ENCODE results near the gene COL4A1. TPM values are rescaled to one million over a fixed set of nuclear protein-coding genes. Genes with fewer than 3 reads are reported as not detected.

Gene COL4A1
- total and polyA plus RNA-seq, 11 donors = 52.6 to 428 (median 184) TPM

DNA sequence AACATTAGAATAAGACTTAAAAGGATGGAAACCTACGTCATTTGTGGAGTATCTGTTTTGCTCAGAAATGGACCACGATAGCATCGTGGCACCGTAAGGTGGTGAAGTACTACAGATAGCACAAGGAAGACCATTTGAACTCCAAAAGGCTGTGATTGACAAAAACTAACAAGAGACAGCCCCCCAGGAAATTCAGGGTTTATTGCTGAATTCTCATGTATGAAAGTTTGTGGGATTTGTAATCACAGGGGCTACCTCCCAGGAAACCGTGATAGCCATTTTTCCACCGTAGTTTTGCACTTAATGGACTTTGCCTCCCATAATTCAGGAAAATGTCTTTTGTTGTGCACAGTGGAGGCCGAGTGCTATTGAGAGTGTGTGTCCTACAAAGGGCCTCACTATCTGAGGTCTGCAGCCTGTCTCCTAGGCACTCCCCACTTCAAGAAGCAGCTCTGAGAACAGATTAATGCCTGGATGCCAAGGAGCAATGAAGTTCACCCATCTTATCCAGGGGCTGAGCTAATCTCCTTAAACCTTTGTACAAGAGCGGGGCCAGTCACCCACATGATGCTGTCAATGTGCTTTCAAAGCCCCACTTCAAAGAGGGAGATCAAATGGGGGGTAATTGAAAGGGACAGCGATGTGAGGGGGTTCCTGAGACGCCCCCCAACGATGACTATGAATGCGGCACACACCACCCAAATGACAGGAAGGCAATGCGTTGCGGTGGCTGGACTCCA is 182.6 kb downstream of the COL4A1 start:
- Histone ChIP-seq H3K4me1 (peaks cover 12 to 44% (median 29%) of the 10 kb centered on the region in 12 donors), H3K36me3 (no peaks in the 10 kb centered on the region), H3K9me3 (no peaks in the 10 kb centered on the region), H3K27me3 (peaks cover 0 to 4% (median 0%) of the 10 kb centered on the region in 9 donors), H3K4me3 (no peak overlapping the region), H3K27ac (no peak overlapping the region)
- intact Hi-C loops (cut with DNase I) = no loop called here
- TF ChIP-seq CTCF (IDR thresholded peaks at IDR 0.05) (no peak), POLR2A (IDR thresholded peaks at IDR 0.05) (no peak)
- ATAC-seq (no peak), DNase-seq (no peak)
- WGBS, 4 donors = 89 to 92% (median 91%) methylated on average over 14 of the region's 14 CpGs

GRCh38 chr13:110123041-110123809 is 183.7 kb downstream of the COL4A1 start:
- no peak for DNase-seq
- intact Hi-C loops (cut with DNase I) = no loop called here
- H3K27me3 ChIP-seq = peaks cover 0 to 4% (median 0%) of the 10 kb centered on the region in 9 donors
- peaks cover 12 to 45% (median 30%) of the 10 kb centered on the region in 12 donors for H3K4me1 ChIP-seq
- H3K36me3 ChIP-seq = no peaks in the 10 kb centered on the region
- H3K27ac ChIP-seq = no peak overlapping the region
- WGBS, 4 donors = 75 to 87% (median 80%) methylated on average over 19 of the region's 19 CpGs
- ATAC-seq = no peak
- H3K9me3 ChIP-seq = no peaks in the 10 kb centered on the region
- TF ChIP-seq CTCF (IDR thresholded peaks at IDR 0.05) (no peak), POLR2A (IDR thresholded peaks at IDR 0.05) (no peak)
- H3K4me3 ChIP-seq = no peak overlapping the region

DNA sequence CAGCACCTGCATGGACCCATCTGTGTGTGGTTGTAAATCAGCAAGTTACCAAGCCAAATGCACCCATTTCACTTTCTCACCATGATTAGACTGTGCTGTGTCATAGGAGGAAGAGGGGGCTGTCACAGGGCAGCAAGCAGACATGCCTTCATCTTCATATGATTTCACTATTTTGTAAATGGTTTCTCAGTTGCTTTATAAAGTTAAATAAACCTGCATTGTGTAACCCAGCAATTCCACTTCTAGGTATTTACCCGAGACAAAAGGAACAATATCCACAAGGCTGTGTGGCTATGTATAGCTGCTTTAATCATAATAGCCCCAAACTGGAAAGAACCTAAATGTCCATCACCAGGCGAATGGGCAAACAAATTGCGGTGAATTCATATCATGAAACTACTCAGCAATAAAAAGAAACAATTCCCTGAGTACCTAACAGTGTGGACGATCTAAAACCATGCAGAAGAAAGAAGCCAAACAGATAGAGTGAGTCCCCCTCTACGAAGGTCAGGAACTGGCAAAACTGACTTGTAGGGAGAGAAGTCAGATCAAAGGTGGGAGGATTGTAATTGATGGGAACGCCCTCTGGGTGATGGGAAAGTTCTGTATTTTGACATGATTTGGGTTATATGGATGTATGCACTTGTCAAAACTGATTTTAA is 185.4 kb downstream of the COL4A1 start:
- DNase-seq (no peak), ATAC-seq (no peak)
- no peak overlapping the region for H3K4me3 ChIP-seq
- WGBS, 4 donors = 69 to 80% (median 75%) methylated on average over 6 of the region's 6 CpGs
- H3K36me3 ChIP-seq = no peaks in the 10 kb centered on the region
- no peaks in the 10 kb centered on the region for H3K9me3 ChIP-seq
- H3K27me3 ChIP-seq = peaks cover 0 to 7% (median 0%) of the 10 kb centered on the region in 9 donors
- intact Hi-C loops (cut with DNase I) = no loop called here
- H3K27ac ChIP-seq = no peak overlapping the region
- TF ChIP-seq CTCF (IDR thresholded peaks at IDR 0.05) (no peak), POLR2A (IDR thresholded peaks at IDR 0.05) (no peak)
- H3K4me1 ChIP-seq = peaks cover 5 to 29% (median 15%) of the 10 kb centered on the region in 12 donors

Measured in heart left ventricle (tissue), 16 donors.